Colon (tissue), 2 donors: ENCODE results near the gene BRD3OS.

ENCODE experiments used
- FAIRE-seq: peaks from 2 replicates; lab custom pipeline; 2012; peaks lifted over from hg19 to GRCh38; lab: Jason Lieb, UNC
- donor health status: control.
- donor health status: control.

The BRD3OS gene, protein sequence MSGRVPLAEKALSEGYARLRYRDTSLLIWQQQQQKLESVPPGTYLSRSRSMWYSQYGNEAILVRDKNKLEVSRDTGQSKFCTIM

DNA sequence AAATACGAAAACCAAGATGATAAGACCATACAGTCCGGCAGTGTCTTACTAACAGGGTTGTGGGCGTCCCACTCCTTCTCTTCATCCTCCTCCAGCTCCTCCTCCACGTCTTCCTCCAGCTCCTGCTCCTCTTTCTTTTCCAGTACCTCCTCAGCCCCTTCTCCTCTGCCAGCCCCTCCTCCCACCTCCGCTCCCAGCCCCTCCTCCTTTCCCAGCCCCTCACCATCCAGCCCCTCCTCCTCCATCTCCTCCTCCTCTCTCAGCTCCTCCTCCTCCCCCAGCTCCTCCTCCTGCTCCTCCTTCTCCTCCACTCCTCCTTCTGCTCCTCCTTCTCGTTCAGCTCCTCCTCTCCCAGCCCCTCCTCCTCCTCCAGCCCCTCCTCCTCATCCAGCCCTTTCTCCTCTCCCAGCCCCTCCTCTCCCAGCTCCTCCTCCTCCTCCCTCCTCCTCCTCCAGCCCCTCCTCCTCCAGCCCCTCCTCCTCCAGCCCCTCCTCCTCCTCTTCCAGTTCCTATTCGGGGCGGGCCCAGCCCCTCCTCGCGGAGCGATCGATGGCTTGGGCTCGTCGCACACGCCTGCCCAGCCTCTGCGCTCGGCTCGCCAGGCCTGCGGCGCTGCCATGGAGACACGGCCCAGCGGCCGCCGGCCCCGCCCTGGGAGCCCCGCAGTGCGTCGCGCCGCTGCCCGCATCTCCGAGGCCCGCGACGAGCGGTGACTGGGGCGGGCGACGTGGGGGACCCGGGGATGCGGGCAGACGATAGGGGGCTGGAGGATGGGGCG, at the start of gene BRD3OS:
BRD3OS (plus strand) TSS at position 654 of the 778 bp plus-strand sequence. CDS start 1,267 bp downstream, outside the sequence.
- FAIRE-seq, result no peak

DNA sequence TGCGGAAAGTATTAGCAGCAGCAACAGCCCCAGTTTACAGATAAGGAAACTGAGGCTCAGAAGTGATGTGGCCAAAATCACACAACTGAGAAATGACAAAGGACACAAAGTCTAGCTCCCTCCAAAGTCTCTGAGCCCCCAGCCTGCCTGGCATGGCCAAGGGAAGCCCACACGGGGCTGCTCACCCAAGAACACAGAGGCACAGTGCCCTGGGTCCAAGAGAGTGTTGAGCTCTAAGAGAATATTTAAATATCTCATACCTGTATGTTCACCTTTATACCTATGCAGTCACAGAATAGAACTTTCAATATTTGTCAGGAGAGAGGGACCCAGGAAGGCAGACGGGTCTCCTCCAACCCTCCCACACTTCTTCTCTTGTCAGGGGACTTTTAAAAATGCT, 49.8 kb upstream of the BRD3OS start:
- no peak for FAIRE-seq

DNA sequence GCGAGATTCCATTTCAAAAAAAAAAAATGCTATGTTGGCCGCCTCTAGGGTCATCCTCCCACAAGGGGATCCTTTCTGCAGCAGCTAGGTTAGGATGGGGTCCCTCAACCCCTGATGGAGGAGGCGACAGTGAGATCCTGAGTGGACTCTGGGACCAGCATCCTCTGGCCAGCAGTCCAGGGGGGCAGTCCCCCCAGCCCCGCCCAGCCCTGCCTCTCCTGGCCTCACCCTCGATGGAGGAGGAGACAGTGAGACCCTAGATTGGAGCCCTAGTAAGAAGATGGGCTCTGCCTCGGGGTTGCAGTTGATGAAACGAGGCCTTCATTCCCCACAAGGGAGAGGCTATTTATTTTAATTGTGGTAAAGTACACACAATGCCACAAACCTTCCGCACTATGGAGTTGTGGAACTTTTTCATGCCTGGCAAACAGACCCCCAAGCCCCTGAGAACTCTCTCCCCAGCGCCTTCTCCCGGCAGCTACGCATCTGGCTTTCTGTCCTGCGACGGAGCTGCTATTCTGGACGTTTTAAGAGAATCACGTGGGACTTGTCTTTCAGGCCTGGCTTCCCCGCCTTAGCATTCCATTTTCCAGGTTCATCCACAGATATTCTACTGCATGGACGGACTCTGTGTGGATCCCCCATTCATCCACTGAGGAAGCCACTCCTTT, 49.0 kb upstream of the BRD3OS start:
- FAIRE-seq, result no peak

DNA sequence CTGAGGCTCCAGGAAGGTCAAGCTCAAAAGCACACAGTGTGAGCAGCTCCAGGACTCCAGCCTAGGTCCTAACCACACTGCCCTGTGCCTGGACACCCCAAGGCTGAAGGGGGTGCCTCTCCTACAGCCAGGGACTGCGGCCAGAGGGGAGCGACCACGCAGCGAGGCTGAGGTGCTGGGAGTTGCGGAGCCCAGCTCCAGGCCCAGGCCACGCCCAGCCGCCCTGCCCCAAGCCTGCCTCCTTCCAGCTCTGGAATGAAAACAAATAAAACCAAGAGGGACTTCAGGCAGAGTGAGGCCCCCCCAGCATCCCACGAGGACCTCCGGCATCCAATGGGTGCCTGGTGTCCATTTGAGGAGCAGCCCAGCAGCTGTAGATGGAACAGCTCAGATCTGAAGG, 48.4 kb upstream of the BRD3OS start:
- FAIRE-seq, result no peak

DNA sequence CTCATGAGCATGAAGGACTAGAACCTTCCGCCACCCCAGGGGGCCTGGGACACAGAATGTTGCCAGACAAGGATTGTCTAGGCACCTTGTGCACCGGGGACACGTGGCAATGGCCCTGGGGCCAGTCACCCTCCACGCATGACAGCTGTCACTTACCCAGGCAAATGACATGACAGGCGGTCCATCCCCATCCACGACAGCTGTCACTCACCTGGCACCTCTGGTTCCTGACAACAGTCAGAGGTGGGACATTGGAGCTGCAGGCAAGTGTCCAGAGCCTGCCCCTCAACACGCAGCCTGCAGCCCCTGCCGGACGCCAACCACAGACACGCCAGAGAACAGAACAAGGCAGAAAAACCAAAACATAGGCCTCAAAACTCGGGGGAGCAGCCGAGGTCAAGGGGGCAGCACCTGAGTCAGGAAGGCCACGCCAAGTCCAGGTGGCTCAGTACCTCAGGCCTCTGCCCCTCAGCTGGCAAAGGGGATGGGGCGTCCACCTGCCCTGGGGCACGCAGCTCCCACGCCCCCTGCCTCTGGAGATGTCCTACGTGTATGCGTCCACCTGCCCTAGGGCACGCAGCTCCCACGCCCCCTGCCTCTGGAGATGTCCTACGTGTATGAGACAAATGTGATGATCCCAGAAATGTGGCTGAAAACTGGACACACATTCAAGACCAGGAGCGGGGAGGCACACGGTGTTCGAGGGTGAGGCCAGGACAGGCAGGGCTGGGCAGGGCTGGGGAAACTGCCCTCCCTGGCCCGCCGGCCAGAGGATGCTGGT, 47.7 kb upstream of the BRD3OS start:
- FAIRE-seq, result no peak

DNA sequence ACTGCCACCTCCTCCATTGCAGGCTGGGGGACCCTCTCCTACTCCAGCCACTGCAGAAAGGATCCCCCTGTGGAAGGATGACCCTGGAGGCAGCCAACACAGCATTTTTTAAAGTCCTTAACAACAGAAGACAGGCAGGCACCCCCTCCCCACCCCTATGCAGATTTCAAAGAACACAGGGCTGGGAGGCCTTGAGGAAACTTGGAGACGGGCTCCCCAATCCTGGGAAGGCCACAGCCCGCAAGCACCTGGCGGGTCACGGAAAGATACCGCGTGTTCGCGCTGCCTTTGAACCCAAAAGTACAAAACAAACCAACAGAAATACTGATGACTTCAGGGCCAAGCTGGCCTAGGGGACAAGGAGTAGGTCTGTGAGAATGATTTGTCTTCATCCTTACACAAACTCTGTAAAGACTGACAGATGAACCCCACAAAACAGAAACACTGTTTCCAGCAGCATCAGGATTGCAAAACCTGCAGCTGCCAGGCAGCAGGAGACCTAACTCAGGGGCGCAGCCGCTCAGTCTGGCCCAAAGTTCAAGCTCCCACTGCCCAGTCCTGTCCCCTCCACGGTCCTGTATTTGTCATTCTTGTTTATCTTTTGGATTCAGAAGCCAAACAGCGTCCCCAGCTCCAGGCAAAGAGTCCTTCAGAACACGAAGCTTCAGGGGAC, 46.9 kb upstream of the BRD3OS start:
- no peak for FAIRE-seq

DNA sequence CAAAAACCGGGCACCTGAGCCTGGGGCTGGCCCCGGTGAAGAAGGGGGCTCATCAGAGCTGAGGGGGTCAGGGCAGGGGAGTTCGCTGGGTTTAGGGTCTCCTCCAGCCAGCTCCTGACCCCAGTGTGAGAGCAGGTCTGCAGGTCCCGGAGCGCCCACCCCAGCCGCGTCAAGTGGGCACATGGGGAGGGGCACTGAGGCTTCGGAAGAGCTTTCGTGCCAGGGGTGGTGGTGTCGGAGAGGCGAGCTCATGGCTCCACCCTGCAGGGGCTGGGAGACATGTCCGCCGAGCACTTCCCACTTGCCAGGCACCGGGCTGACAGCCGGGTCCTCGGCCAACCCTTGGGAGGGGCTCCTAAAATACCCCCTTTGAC, 46.4 kb upstream of the BRD3OS start:
- no peak for FAIRE-seq

DNA sequence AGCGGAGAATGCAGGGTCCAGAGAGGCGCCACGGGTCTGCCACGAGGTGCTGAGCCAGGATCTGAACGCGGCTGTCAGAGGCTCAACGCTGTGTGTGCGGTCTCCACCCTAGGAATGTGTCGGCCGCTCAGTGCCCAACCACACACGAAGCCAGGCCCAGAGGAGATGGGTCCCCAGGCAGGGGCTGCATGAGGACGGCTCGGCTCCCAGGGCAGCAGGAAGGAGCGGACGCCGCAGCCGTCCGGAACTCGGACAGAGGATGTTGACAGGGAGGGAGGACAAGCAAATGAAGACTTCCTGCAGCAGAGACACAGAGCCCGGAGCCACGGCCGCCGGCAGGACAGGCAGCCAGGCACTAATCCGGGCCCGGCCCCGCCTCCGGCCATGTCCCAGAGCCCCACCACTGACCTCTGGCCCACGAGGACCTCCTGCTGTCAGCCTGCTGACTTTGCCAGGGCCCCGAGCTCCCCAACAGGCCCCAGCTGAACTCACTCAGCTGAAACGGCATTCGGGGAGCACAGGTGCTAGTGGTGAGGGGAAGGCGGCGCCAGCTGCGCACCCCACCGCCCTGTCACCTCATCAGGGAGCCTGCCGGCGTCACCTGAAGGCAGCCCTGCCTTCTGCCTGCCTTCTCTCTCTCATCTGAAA, 45.9 kb upstream of the BRD3OS start:
- FAIRE-seq, result no peak

DNA sequence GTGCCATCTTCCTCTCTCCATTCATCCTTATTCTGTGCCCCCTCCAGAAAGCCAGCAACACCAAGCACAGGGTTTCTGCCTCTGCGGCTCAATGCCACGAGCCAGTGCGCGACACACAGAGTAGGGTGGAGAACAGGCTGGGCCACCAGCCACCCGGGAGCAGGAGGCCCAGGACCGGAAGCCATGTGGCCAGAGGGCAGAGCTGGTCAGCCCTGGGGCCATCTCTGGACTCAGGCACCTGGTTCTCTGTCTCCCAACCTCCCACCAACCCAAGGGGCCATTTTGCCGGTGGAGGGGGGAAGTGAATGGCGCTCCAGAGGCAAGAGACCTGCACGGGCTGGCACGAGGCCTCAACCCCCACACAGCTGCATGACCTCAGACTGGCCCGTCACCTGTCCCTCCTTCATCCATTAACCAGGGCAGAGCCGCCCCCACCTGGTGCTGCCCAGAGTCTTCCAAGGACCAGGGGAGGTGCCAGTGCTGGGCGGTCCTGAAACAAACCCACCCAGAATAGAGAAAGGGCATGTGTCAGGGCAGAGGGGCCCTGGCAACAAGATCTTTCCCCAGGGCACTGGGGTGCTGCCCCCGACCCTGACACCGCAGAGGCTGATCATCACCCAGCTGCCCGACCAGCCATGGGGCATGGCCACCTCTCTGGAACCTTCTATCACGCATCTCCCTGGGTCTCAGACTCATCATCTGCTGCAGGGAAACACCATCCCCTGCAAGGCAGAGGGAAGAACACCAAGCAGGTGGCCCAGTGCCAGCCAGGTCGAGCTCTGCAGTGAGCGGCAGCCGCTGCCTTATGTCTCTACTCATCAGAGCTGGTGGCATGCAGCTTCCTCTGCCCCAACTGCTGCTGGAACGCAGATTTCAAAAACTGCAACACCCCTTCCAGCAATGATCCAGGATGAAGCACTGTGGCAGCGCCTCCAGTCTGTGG, 45.1 kb upstream of the BRD3OS start:
- FAIRE-seq, result no peak

DNA sequence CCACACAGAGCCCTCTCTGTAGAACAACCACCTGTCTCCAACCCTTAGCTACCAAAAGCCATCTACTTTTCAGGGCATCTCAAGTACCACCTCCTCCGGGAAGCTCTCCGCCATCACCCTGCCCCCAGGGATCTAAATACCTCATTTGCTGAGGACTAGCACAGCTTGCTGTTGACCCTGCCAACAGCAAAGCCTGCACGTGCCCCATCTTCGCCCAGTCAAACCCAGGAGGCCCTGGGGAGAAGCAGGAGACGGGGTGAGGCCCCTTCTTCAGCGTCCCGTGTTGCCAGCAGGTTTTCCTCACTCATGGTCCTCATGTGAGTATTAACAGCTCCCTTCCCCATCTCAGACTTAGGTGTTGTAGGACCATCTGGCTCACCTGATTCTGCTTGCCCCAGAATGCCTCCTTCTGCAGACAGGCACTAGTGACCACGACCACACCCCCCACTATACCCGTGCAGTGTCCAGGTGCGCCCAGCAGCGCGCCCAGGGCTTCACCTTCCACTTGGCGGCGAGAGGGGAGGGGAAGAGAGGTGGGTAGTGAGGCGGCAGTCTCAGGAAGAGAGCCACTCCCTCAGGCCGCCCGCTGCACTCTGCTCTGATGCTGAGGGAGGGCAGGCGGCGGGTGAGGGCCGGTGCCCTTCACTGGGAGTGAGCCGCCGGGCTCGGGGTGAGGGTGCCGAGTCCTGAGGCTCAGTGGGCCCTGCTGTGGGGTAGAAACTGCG, 44.3 kb upstream of the BRD3OS start:
- no peak for FAIRE-seq

DNA sequence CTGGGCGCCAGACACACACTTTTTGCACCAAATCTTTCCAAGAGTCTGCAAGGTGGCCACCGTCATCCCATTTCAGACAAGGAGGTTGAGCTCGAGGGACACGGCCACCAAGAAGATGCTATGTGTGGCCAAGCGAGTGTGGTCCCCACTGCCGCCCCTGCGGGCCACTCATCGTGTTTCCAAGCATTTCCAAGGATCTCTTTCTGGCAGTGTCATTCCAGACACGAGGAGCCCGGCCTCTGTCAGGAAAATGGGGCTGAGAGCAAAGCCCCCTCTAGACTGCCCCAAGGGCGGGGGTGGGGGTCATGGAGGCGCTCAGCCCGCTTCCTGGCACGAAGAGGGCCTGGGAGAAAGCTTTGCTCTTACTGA, 43.7 kb upstream of the BRD3OS start:
- FAIRE-seq, result no peak

DNA sequence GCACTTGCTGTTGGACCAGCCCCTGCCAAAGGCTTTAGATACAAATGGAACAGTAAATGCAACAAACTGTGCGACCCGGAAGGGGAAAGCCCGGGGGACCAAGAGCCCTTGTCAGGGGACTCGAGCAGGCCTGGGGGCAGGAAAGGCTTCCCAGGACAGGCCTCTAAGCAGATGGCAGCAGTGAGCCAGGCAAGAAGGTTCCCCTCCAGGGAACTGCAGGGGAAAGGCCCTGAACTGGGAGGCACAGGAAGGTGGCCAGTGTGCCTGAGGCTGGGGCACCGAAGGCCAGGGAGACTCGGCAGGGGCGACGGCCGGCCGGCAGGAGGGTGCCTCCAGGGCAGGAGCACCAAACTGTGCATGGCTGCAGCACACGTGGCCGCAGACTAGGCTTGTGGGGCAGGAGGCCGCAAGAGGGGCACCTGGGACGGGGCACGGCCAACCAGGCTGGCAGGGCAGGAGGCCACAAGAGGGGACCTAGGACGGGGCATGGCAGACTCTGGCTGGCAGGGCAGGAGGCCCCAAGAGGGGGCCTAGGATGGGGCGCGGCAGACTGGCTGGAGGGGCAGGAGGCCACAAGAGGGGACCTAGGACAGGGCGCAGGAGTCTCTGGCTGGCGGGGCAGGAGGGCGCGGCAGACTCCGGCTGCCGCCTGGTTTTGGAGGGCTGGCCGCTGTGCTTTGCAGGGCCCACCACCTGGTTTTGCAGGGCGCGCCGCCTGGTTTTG, 43.2 kb upstream of the BRD3OS start:
- no peak for FAIRE-seq

DNA sequence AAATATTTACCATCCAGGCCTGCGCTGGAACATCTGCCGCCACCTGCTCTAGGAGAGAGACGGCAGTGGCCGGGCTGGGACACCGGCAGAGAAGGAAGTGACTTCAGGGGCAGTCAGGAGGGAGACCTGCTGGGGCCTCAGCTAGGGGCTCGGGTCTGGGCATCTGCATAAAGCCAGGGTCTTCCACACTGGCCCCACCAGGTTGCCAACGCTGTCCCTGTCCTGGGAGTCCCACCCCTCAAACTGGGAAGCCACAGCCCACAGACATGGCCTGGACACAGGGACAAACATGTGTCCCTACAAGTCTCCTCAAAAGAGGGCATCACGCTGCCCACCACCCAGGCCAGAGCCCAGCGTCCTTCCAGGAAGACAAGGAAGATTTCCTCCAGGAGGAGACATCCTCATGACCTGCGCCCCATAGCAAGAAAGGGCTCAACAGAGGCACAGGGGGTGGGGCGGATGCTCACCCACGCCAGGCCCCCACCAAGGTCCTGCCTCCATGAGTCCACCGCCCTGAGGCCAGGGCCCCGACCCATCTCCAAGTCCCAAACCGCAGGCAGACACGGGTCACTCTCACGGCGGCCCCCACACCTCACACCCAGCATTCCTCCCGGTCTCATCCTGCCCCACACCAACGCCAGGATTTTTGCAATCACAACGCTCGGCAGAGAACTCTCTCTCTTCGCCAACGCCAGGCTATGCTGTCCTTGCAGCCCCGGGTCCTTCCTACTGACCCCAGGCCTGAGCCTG, 42.1 kb upstream of the BRD3OS start:
- FAIRE-seq, result no peak

DNA sequence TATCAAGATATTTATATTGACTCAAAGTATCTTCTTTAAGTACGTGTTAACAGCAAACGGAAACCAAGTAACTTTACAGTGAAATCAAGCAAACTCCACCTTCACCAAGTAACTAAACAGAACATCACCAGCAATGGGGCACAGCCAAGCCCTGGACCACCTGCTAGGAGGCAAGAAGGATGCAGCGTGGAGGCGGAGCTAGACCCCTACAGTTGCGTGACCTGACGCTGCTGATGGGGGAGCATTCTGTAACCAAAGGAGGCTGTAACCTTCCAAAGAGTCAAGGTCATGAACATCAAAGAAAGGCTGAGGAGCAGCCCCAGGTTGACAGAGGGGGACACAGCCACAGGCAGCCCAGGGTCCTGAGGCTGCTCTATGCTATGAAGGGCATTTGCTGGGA, 39.2 kb upstream of the BRD3OS start:
- FAIRE-seq, result no peak

DNA sequence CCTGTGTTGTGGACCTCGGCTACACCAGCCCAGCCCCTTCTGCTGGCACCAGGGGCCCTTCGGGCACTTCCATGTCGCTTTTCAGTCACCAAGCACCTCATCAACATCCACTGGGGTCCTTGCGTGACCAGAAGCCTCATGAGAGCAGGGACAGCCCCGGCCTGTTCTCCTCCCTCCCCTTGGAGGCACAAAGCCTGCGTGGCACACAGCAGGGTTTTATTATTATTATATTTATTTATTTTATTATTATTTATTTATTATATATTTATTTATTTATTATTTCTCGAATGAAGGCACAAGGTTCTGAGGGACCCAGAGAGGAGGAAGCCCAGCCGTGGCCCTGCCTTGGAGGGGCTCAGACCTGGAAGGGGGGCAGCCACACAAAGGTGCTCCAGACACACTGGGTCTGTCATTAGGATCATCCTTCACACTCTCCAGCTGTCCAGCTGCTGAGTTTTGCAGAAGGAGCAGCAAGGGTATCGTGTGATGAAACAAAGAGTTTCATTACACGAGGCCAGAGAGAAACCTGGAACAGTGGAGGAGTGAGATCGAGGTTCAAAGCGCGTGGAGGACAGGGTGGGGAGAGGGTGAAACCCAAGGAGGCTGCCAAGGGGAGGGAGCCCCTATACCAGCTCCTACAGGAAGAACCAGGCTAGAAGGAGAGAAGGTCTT, 38.4 kb upstream of the BRD3OS start:
- no peak for FAIRE-seq

DNA sequence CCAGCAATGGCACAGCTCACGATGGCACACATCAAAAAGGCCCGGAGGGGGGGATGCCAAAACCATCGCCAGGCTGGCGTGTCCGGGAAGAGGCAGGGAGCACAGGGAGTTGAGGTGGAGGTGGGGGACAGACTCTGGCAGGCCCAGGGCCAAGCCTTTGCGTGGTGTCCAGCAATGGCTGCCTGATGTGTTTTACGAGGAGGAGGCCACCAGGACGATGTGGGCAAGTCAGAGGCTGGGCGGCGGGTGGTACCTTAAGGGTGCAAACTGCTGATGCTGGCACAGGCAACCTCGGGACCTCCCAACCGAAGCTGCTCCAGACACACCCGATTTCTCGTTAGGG, 37.9 kb upstream of the BRD3OS start:
- no peak for FAIRE-seq

DNA sequence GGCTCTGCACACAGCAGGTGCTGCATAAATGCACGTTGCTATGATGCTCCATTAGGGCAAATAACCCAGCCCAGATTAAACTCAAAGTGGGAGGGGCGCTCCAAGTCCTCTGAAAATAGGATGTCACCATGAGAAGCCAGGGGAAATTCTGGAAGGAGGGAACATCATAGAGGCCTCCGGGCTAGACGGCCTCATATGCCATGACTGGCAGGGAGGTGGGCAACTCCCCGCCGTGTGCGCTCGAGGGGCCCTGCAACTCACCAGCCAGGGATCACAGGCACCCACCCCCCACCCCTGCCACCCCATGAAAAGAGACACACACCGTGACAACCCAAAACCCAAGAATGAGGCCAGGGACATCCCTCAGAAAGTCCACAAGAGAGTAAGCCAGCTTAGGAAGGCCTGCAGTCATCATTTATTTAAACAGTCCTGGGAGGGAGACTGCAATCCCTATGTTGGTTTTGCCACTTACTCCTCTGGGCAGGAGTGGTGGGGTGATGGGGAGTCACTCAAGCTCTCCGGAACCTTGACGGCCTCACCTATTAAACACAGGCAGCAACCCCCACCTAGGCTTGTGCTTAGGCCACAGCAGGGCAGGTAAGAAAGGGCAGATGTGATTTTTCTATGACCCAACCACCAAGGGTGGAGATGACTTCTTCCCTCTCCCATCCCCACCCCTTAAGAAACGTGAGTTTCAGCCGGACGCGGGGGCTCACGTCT, 37.2 kb upstream of the BRD3OS start:
- FAIRE-seq, result no peak
